Activated T-cell treated with anti-CD3 and anti-CD28 coated beads, Interleukin-2, amount 50 U/mL, for 72 hours (primary cell): ENCODE data around the gene SLC36A3. TPM values are rescaled to one million over a fixed set of nuclear protein-coding genes. Genes with fewer than 3 reads are reported as not detected.
A peak's percentile ranks its signal among the peaks of the same experiment; 100 is the strongest.

Experiments used
- ATAC-seq, 2 donors: fragments of 150-1000 bp; cut with Tn5 transposase; replicated peaks in 1 of 2; 2 replicates each; pipeline ENCODE4 v1.10.0; 2021; ENCODE audit warnings: moderate library complexity in 2 of 2, mild to moderate bottlenecking in 1 of 2
- DNase-seq, 2 donors: peaks; one replicate each; pipeline ENCODE4 v3.0.0; 2021 to 2022; ENCODE audit warnings: mixed read lengths in 1 of 2
- H3K27ac Mint-ChIP-seq: one replicate; pipeline ENCODE4 v1.8.0; 2022; ENCODE audit warnings: mild to moderate bottlenecking, moderate library complexity, mixed read lengths
- H3K27me3 Mint-ChIP-seq: one replicate; pipeline ENCODE4 v1.8.0; 2022; ENCODE audit warnings: low read depth, mixed read lengths
- H3K36me3 Mint-ChIP-seq, 2 donors: one replicate each; pipeline ENCODE4 v1.8.0; 2022; ENCODE audit warnings: mixed read lengths in 2 of 2, mild to moderate bottlenecking in 1 of 2; ENCODE audit not compliant: insufficient read depth in 2 of 2
- H3K4me1 Mint-ChIP-seq: one replicate; pipeline ENCODE4 v1.8.0; 2022; ENCODE audit warnings: low read depth, mixed read lengths
- H3K4me3 Mint-ChIP-seq, 2 donors: one replicate each; pipeline ENCODE4 v1.8.0; 2022; ENCODE audit warnings: mild to moderate bottlenecking in 2 of 2, mixed read lengths in 2 of 2, moderate library complexity in 2 of 2
- H3K9me3 Mint-ChIP-seq, 2 donors: one replicate each; pipeline ENCODE4 v1.8.0; 2022; ENCODE audit warnings: mixed read lengths in 2 of 2
- total RNA-seq, 2 donors: library from RNA; stranded (reverse); gene quantifications; one replicate each; pipeline ENCODE4 v1.2.3, GENCODE V29; 2022

Gene SLC36A3
- total RNA-seq, 2 donors from 2014 or later = 0.10 TPM; not detected in 1

DNA sequence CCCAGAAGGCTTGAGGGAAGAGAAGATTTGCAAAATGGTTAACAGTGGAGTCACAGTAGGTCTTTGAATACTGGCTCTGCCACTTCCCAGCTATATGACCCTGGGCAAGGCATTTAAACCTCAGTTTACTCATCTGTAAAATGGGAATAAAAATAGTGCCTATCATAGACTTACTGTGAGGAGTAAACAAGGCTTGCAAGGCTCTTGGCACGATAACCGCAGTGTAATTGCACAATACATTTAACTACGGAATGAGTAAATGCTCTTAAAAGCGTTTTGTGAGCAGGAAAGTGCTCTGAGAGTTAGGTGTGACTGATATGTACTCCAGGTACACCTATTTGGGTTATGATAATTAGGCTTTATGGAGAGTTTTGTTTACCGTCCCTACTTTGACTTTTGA lies 8.4 kb downstream of the SLC36A3 start:
- H3K27me3 Mint-ChIP-seq = peaks cover 26% of the 10 kb centered on the region
- H3K36me3 Mint-ChIP-seq = no peaks in the 10 kb centered on the region
- no peak overlapping the region for H3K4me3 Mint-ChIP-seq
- H3K4me1 Mint-ChIP-seq = peaks cover 15% of the 10 kb centered on the region
- ATAC-seq = no peak
- DNase-seq = no peak
- no peak overlapping the region for H3K27ac Mint-ChIP-seq
- no peaks in the 10 kb centered on the region for H3K9me3 Mint-ChIP-seq

DNA sequence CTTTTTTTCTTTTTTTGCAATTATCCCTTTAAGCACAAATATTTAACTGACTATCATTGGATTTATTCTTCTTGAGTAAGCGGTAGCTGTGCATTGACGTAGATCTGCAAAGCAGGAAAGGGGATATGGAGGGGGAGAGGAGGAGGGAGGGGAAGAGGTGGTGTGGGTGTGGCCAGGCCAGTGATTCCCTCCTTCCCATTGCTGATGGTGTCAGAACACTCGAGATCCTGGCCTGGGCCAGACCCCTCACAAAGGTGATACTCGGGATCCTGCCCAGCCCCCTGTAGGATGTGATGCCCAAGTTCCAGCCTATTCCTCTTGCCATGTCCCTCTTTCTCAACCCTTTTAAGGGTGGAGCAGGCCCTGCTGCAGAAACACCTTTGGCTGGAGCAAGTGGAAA lies 9.9 kb downstream of the SLC36A3 start:
- Mint-ChIP-seq H3K27me3 (peaks cover 15% of the 10 kb centered on the region), H3K4me1 (peaks cover 15% of the 10 kb centered on the region), H3K36me3 (no peaks in the 10 kb centered on the region), H3K27ac (no peak overlapping the region), H3K4me3 (no peak overlapping the region), H3K9me3 (no peaks in the 10 kb centered on the region)
- ATAC-seq = no peak
- DNase-seq = no peak

DNA sequence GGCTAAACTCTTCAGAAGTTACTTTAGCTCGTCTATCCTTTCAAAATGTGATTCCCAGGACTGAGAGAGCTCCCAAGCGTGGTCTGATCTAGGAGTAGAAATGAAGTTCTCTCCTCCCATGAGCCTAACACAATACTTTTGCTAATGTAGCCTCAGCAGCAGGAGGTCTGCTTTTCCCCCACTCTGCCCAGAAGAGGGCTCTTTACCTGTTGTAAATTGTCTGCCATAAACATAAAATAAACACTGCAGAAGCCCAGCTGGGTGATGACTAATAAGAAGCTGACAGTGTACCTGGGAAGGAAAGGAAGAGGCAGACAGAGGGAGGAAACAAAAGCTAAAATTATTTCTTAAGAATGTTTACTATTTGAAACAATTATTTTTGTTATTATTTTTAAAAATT lies 15.4 kb downstream of the SLC36A3 start:
- H3K27ac Mint-ChIP-seq = no peak overlapping the region
- H3K36me3 Mint-ChIP-seq = no peaks in the 10 kb centered on the region
- H3K27me3 Mint-ChIP-seq = no peaks in the 10 kb centered on the region
- no peaks in the 10 kb centered on the region for H3K4me1 Mint-ChIP-seq
- ATAC-seq (no peak), DNase-seq (no peak)
- H3K4me3 Mint-ChIP-seq = no peak overlapping the region
- H3K9me3 Mint-ChIP-seq = no peaks in the 10 kb centered on the region

DNA sequence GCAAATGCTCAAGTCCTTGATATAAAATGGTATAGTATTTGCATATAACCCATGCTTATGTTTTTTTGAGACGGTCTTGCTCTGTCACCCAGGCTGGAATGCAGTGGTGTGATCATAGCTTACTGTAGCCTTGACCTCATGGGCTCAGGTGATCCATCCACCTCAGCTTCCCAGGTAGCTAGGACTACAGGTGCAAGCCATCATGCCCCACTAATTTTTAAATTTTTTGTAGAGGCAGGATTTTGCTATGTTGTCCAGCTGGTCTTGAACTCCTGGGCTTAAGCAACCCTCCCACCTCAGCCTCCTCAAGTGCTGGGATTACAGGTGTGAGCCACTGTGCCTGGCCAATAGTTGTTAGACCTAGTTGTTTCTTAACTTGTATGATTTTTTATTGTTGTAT lies 17.3 kb downstream of the SLC36A3 start:
- DNase-seq = no peak
- H3K27ac Mint-ChIP-seq = no peak overlapping the region
- no peak for ATAC-seq
- H3K4me1 Mint-ChIP-seq = no peaks in the 10 kb centered on the region
- H3K4me3 Mint-ChIP-seq = no peak overlapping the region
- no peaks in the 10 kb centered on the region for H3K9me3 Mint-ChIP-seq
- H3K36me3 Mint-ChIP-seq = no peaks in the 10 kb centered on the region
- no peaks in the 10 kb centered on the region for H3K27me3 Mint-ChIP-seq

DNA sequence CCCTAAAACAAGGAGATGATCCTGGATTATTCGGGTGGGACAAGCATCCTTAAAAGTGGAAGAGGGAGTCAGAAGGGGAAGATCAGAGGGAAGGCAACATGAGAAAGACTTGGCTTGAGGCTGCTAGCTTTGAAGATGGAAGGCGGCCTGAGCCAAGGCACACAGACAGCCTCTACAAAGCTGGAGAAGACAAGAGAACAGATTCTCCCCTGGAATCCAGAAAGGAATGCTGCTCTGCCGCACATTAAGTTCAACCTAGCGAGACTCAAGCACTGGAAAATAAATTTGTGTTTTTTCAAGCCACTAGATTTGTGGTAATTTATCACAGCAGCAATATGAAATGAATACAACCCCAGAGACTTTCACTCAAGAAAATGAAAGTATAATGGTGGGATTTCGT lies 17.9 kb downstream of the SLC36A3 start:
- Mint-ChIP-seq H3K27me3 (no peaks in the 10 kb centered on the region), H3K4me1 (no peaks in the 10 kb centered on the region), H3K4me3 (no peak overlapping the region), H3K9me3 (no peaks in the 10 kb centered on the region), H3K36me3 (no peaks in the 10 kb centered on the region), H3K27ac (no peak overlapping the region)
- DNase-seq (no peak), ATAC-seq (no peak)

DNA sequence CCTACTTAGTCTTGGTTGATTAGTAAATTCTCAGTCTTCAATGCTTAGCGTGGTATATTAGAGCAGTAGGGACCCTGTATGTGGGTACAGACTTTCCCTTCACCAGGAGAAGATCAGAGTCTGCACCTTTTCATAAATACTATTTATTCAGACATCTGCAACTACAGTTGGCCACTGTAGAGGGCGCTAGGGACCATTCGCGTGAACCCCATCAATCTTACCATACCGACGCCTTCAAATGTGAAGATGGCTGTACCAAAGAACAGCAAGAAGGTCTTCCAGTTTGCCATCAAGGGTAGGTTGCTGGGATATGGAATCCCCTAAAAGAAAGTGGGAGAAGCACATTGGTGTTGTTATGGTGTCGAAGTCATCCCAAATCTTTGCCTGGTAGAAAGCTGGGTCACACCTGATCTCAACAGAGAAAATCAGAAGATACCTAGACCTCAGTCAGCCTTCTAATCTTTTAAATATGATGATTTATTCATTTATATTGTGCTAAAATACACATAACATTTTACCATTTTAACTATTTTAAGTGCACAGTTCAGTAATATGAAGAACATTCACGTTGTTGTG lies 19.1 kb downstream of the SLC36A3 start:
- DNase-seq = peak in 1 of 2 donors; percentile 15
- ATAC-seq = no peak

DNA sequence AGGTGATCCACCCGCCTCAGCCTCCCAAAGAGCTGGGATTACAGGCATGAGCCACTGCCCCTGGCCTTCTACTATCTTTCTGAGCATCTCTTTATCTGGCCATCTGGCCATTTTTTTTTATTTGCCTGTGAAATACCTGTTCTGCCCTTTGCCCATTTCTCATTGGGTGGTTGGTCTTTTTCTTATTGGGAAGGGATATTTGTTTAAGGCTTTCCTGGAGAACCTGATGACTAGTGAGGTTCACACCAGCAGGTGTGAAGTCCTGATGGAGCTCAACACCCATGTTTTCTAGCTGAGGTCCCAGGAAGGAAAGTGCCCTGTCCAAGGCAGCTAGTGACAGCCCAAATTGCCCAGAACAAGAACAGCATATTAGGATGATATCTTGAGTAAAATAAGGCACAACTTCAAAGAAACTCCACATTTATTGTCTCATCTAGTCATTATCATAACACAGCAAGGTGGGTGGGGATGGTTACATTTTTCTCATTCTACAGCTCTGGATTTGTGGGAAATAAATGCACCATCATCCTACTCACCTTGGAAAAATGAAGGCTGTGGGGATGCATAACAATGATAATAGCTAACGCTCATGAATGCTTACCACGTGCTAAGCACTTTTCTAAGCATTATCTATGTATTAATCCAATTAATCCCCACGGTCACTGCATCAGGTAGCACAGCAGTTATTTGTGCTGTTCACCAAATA lies 20.3 kb downstream of the SLC36A3 start:
- Mint-ChIP-seq H3K27me3 (peaks cover 5% of the 10 kb centered on the region), H3K4me3 (no peak overlapping the region), H3K36me3 (no peaks in the 10 kb centered on the region), H3K4me1 (no peaks in the 10 kb centered on the region), H3K27ac (no peak overlapping the region), H3K9me3 (no peaks in the 10 kb centered on the region)
- ATAC-seq (no peak), DNase-seq (no peak)

More for the DNA sequence above, 19.1 kb downstream of the SLC36A3 start:
- no peaks in the 10 kb centered on the region for H3K4me1 Mint-ChIP-seq
- H3K36me3 Mint-ChIP-seq = no peaks in the 10 kb centered on the region
- H3K4me3 Mint-ChIP-seq = no peak overlapping the region
- no peak overlapping the region for H3K27ac Mint-ChIP-seq
- H3K9me3 Mint-ChIP-seq = no peaks in the 10 kb centered on the region
- H3K27me3 Mint-ChIP-seq = no peaks in the 10 kb centered on the region

DNA sequence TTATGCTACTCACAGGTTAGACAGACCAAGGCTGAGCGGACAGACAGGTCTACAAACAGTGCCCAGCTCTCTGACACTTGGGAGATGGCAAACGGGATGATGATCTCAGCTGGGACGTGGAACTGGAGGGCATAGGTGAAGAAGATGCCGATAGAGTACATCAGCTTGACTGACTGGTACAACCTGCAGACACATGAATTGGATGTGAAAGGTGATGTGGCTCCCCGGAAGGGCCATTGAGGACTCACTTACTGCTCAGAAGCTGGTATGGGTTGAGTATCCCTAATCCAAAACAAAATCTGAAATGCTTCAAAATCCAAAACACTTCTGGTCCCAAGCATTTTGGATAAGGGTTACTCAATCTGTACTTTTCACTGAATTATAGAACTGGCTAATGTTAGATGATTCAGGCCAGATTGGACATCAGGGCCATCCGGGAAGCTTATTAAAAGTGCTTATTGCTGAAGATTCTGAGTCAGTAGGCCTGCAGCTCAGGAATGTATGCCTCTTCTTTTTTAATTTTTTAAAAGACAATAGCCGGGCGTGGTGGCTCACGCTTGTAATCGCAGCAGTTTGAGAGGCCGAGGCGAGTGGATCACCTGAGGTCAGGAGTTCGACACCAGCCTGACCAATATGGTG lies 22.4 kb downstream of the SLC36A3 start:
- Mint-ChIP-seq H3K36me3 (no peaks in the 10 kb centered on the region), H3K27me3 (peaks cover 5% of the 10 kb centered on the region), H3K27ac (no peak overlapping the region), H3K4me3 (no peak overlapping the region), H3K9me3 (no peaks in the 10 kb centered on the region), H3K4me1 (peaks cover 6% of the 10 kb centered on the region)
- ATAC-seq (no peak), DNase-seq (no peak)

DNA sequence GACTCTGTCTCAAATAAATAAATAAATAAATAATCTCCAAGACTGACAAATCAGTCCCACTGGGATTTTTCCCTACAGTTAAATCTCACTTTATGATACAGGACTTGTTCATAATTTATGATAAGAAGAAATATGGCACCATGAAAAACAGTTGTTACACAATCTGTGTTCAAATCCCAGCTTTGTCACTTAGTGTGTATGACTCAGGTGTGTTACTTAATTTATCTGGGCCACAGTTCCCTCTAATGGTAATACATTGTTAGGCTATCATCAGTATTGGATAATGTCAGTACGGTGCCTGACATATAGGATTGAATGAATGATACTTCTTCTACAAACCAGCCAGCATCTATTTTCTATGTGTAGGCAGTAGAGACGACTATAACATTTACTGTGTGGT lies 23.1 kb downstream of the SLC36A3 start:
- DNase-seq = no peak
- Mint-ChIP-seq H3K4me1 (peaks cover 6% of the 10 kb centered on the region), H3K4me3 (no peak overlapping the region), H3K27me3 (peaks cover 5% of the 10 kb centered on the region), H3K9me3 (no peaks in the 10 kb centered on the region), H3K27ac (no peak overlapping the region), H3K36me3 (no peaks in the 10 kb centered on the region)
- no peak for ATAC-seq

DNA sequence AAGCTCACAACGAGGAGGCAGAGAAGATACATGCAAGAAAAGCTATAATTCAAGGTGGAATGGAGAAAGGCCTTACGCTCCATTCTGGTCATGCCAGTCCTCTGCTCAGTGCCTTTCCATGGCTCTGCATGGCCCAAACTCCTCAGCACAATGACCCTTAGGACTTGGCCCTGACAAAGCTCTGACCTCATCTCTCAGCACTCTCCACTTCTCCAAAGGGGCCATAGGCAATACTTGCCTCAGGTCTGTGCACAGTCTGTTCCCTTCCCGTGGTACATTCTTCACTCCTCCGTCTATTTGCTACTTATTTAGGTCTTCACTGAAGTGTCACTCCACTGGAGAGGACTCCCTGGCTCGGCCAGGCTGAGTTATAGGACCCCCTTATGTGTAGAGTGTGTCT lies 24.7 kb downstream of the SLC36A3 start:
- Mint-ChIP-seq H3K9me3 (no peaks in the 10 kb centered on the region), H3K4me3 (no peak overlapping the region), H3K27ac (no peak overlapping the region), H3K4me1 (peaks cover 6% of the 10 kb centered on the region), H3K36me3 (no peaks in the 10 kb centered on the region), H3K27me3 (peaks cover 5% of the 10 kb centered on the region)
- DNase-seq (no peak), ATAC-seq (no peak)

DNA sequence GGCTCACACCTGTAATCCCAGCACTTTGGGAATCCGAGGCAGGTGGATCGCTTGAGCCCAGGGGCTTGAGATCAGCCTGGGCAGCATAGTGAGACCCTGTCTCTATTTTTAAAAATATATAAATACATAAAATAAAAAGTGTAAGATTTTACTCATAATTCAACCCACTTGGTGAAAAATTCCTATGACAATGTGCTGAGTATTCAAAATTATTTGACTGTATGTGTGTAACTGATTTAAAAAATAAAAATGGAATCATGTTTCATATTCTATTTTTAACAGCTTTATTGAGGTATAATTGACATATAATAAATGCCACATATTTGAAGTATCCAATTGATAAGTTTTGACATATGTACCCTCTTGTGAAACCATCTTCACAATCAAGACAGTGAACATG lies 27.8 kb downstream of the SLC36A3 start:
- peaks cover 6% of the 10 kb centered on the region for H3K4me1 Mint-ChIP-seq
- DNase-seq = no peak
- H3K27ac Mint-ChIP-seq = no peak overlapping the region
- no peak overlapping the region for H3K4me3 Mint-ChIP-seq
- ATAC-seq = no peak
- no peaks in the 10 kb centered on the region for H3K9me3 Mint-ChIP-seq
- peaks cover 5% of the 10 kb centered on the region for H3K27me3 Mint-ChIP-seq
- no peaks in the 10 kb centered on the region for H3K36me3 Mint-ChIP-seq

DNA sequence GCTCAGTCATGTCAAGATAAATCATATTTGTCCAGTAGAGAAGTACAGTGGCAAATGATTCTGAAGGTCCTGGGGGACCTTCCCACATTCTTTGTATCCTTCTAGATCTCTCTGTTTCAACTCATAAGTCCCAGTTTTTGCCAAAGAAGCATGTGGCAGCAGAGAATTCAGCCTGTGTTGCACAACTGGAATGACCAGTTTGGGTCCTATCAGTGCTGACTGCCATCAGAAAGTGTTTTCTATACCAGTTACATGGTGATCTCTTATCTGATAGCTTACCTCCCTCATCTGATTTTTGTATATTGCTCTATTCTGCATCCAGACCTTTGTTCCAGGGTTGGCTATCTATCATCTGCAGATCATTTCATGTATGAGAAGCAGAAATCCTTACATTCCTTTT lies 28.9 kb downstream of the SLC36A3 start:
- Mint-ChIP-seq H3K4me1 (peaks cover 6% of the 10 kb centered on the region), H3K27ac (no peak overlapping the region), H3K36me3 (no peaks in the 10 kb centered on the region), H3K27me3 (peaks cover 5% of the 10 kb centered on the region), H3K4me3 (no peak overlapping the region), H3K9me3 (no peaks in the 10 kb centered on the region)
- ATAC-seq (no peak), DNase-seq (no peak)

DNA sequence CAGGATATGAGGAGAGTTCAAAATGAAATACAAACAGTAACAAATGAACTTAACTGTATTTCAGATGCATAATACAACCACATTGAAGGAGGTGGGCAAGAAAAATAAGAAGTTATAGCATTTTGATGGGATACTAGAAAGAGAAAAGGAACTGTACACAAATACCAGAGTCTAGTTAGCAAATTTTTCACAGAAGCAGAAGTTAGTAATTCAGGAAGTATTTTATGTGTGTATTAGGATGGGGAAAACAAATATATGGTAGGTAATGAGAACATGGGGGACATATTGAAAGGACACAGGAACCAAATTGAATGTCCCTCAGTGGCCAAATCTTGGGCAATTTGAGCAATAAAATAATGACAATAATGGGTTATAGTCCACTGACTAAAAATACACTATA lies 32.2 kb downstream of the SLC36A3 start:
- no peaks in the 10 kb centered on the region for H3K9me3 Mint-ChIP-seq
- no peaks in the 10 kb centered on the region for H3K27me3 Mint-ChIP-seq
- peaks cover 3% of the 10 kb centered on the region for H3K4me1 Mint-ChIP-seq
- H3K4me3 Mint-ChIP-seq = no peak overlapping the region
- DNase-seq = no peak
- ATAC-seq = no peak
- H3K36me3 Mint-ChIP-seq = peaks cover 2 to 3% of the 10 kb centered on the region in 2 donors
- H3K27ac Mint-ChIP-seq = no peak overlapping the region
